ENCODE measurements around the gene ENTHD1.

Gene ENTHD1

DNA sequence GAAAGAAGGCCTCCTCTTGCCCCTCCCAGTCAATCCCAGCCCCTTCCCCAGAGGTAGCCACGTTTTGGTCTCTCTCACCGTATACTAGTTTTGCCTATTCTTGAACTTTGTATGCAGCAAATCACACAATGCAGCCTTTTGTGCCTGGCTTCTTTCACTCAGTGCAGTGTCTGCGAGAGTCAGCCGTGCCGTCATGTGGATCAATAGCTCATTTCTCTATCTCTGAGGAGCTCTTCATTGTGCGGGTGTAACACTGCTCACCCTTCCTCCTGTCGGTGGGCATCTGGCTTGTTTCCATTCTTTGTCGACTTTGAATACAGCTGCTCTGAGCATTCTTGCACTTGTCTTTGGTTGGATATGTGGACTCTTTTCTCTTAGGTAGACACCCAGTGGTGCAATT, 176.5 kb downstream of the ENTHD1 start:
- no peak for DNase-seq (ENCODE audit: low spot score)
- TF ChIP-seq, protein P1, sequence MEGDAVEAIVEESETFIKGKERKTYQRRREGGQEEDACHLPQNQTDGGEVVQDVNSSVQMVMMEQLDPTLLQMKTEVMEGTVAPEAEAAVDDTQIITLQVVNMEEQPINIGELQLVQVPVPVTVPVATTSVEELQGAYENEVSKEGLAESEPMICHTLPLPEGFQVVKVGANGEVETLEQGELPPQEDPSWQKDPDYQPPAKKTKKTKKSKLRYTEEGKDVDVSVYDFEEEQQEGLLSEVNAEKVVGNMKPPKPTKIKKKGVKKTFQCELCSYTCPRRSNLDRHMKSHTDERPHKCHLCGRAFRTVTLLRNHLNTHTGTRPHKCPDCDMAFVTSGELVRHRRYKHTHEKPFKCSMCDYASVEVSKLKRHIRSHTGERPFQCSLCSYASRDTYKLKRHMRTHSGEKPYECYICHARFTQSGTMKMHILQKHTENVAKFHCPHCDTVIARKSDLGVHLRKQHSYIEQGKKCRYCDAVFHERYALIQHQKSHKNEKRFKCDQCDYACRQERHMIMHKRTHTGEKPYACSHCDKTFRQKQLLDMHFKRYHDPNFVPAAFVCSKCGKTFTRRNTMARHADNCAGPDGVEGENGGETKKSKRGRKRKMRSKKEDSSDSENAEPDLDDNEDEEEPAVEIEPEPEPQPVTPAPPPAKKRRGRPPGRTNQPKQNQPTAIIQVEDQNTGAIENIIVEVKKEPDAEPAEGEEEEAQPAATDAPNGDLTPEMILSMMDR (IDR thresholded peaks at IDR 0.05; ENCODE audit: extremely low read depth, insufficient read depth, missing control alignments): no peak
- in situ Hi-C loops (cut with MboI; ENCODE audit: low pct_unique_long_range_greater_than_20kb, low sequenced_read_pairs, unreplicated experiment): no loop called here

DNA sequence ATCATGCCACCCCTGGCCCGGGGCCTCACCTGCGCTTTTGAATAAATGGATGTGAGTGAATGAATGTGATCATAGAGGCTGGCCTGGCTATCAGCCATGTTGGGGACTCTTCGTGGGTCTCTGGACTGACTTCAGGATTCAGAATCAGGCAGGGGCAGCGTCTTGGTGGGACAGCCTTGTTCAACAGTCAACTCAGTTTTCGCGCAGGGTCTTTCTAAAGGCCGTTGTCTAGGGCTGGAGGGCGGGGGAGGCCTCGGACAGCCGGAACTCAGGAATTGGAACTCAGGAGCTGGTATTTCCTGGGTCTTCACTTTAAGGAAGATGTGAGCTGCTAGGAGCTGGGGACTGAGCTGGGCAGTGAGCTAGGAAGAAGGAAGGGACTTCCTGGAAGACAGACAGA, 177.0 kb downstream of the ENTHD1 start:
- TF ChIP-seq, protein P1 (IDR thresholded peaks at IDR 0.05; ENCODE audit: extremely low read depth, insufficient read depth, missing control alignments): no peak
- in situ Hi-C loops (cut with MboI; ENCODE audit: low pct_unique_long_range_greater_than_20kb, low sequenced_read_pairs, unreplicated experiment): no loop called here
- DNase-seq (ENCODE audit: low spot score): no peak

DNA sequence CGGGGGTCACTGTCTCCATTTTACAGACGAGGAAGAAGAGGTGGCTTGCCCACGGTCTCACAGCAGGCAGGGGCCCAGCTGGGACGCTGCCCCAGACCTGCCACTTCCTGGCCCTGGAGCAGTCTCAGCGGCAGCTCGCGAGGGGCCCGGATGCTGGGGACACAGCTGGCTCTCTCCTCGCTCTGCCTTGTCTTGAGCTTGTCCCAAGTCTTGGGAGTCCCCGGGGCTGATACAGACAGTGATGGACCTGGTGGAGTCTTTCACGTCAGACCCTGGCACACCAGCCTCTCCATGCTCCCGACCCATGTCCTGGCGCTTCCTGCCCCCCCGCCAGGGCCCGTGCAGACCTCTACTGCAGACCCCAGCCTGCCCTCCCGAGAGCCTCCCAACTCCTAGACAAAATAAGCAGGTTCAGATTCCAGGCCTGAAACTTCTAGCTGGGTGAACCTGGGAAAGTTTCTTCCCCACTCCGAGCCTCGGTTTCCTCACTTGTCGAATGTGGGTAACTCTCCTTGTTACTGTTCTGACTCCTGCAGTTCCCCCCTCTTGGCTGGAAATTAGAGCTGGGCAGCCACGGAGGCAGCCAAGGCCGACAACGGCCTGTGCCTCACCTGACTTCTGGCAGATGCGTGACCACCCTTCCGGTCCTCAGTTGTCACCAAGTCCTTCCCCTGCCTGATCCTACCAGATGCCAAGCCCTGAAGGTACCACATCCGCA, 177.6 kb downstream of the ENTHD1 start:
- in situ Hi-C loops (cut with MboI; ENCODE audit: low pct_unique_long_range_greater_than_20kb, low sequenced_read_pairs, unreplicated experiment): no loop called here

GRCh38 chr22:39714321-39714720, 179.2 kb downstream of the ENTHD1 start:
- TF ChIP-seq, protein P1 (IDR thresholded peaks at IDR 0.05; ENCODE audit: extremely low read depth, insufficient read depth, missing control alignments): no peak
- in situ Hi-C loops (cut with MboI; ENCODE audit: low pct_unique_long_range_greater_than_20kb, low sequenced_read_pairs, unreplicated experiment): no loop called here
- no peak for DNase-seq (ENCODE audit: low spot score)

More for the DNA sequence above, 177.6 kb downstream of the ENTHD1 start:
- DNase-seq (ENCODE audit: low spot score): no peak
- TF ChIP-seq, protein P1 (IDR thresholded peaks at IDR 0.05; ENCODE audit: extremely low read depth, insufficient read depth, missing control alignments): no peak

DNA sequence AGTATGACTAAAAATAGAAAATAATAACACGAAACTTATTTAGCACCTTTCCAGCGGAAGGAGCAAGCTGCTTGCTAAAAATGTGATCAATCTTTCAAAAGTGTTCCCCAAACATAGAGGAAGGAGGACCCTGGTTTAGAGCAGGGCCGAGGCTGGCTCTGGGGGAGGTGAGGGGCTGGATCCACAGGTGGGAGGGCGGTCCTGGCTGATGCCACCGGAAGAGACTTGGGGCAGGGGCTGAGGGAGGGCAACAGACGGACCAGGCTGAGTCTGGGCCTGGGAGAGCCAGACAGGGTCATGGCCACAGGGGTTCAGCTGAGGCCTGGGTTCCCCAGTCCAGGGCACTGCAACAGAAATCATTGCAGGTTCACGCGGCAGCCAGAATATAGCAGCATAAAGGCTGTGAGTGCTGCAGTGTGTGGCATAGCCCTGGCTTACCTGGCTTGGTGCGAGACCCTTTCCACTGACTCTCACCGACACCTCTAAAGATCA, 179.7 kb downstream of the ENTHD1 start:
- in situ Hi-C loops (cut with MboI; ENCODE audit: low pct_unique_long_range_greater_than_20kb, low sequenced_read_pairs, unreplicated experiment): no loop called here
- no peak for DNase-seq (ENCODE audit: low spot score)
- TF ChIP-seq, protein P1 (IDR thresholded peaks at IDR 0.05; ENCODE audit: extremely low read depth, insufficient read depth, missing control alignments): no peak

- in situ Hi-C loops (cut with MboI; ENCODE audit: low pct_unique_long_range_greater_than_20kb, low sequenced_read_pairs, unreplicated experiment): no loop called here
- TF ChIP-seq, protein P1 (IDR thresholded peaks at IDR 0.05; ENCODE audit: extremely low read depth, insufficient read depth, missing control alignments): no peak
- DNase-seq (ENCODE audit: low spot score): no peak
These were observed 180.6 kb downstream of the ENTHD1 start for GRCh38 chr22:39712751-39713525.
